PC-9 (cell line): ENCODE measurements around the gene PALM.

Experiments
- EZH2 ChIP-seq: fragments of 200-600 bp; sonication (generic); IDR thresholded peaks from 2 replicates; pipeline ENCODE4 v1.8.0; 2017; ENCODE audit warnings: antibody characterized with exemption, low read depth
- TF ChIP-seq, protein P1 (sequence below): fragments of 200-600 bp; sonication (generic); conservative IDR thresholded peaks from 2 replicates; pipeline ENCODE4 v1.6.1; 2017; ENCODE audit warnings: mixed run types, antibody characterized with exemption, mild to moderate bottlenecking, moderate library complexity

DNA sequence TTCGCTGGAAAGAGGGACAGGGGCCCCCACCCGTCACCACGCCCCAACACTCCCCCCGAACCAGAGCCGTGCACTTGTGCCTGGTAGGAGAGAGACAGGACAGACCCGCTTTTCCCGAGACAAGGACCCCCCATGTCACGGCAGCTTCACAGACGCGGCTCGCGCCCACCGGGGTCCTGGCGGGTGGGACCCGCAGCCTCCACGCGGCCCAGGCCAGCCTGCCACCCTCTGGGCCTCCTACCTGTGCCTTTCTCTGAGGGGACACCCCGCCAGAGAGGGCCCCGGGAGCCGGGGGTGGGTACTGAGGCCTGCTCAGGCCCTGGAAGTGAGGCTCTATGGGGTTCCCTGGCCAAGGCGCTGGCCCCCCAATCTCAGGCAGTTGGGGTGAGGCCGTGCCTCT is 38.2 kb downstream of the PALM start:
- TF ChIP-seq, protein P1, sequence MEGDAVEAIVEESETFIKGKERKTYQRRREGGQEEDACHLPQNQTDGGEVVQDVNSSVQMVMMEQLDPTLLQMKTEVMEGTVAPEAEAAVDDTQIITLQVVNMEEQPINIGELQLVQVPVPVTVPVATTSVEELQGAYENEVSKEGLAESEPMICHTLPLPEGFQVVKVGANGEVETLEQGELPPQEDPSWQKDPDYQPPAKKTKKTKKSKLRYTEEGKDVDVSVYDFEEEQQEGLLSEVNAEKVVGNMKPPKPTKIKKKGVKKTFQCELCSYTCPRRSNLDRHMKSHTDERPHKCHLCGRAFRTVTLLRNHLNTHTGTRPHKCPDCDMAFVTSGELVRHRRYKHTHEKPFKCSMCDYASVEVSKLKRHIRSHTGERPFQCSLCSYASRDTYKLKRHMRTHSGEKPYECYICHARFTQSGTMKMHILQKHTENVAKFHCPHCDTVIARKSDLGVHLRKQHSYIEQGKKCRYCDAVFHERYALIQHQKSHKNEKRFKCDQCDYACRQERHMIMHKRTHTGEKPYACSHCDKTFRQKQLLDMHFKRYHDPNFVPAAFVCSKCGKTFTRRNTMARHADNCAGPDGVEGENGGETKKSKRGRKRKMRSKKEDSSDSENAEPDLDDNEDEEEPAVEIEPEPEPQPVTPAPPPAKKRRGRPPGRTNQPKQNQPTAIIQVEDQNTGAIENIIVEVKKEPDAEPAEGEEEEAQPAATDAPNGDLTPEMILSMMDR: no peak
- no peak for TF ChIP-seq EZH2
